ENCODE measurements around the gene APLN.

GRCh38 chrX:129599499-129599898 is 55.3 kb downstream of the APLN start:
- TF ChIP-seq EZH2 (IDR thresholded peaks at IDR 0.05) (no peak), POLR2AphosphoS5 (IDR thresholded peaks at IDR 0.05; ENCODE audit: borderline replicate concordance, low read depth, low read length) (no peak)

Measured in SK-N-MC (cell line).